DMS153 (cell line): ENCODE data around the gene RAB9B.

Source experiments
- DNase-seq: peaks from one replicate; lab custom pipeline; 2025; lab: John Stamatoyannopoulos, UW

Gene RAB9B

DNA sequence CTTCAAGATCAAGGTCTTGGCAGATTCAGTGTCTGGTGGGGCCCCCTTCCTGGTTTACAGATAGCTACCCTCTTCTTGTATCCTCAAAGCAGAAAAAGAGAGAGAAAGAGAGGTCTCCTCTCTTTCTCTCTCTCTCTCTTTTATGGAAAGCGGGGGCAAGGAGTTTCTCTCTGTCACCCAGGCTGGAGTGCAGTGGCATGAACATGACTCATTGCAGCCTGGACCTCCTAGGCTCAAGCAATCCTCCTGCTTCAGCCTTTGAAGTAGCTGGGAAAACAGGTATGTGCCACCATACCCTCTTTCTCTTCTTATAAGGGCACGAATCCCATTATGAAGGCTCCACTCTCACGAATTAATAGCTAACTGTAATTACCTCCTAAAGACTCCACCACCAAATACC, 20.2 kb downstream of the RAB9B start:
- DNase-seq, result no peak

DNA sequence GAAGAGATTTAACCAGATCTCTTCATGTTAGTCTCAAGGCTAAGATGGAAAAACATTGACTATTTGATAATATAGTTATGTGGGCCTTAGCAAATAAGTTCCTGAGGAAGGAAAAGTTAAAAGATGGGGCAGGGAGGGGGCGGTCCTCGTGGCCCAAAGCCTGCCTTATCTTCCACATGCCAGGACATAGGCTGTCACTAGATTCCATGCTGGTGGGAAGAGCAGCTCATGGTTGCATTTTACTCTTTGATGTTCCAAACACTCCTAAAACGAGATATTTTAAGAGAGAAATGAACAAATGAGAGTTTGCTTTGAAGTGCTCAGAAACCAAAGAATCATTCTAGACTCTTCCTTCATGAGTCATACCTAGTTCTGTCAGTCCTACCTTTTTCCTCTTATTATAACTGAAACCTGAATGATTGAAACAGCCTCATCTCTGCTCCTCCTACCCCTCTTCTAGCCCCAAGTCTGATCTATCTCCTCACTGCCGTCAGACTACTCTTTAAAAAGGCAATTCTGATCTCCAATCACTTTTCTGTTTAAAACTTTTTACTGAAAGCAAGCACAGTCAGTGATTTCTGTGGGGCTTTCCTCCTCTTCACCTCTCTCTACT, 25.1 kb downstream of the RAB9B start:
- DNase-seq, result no peak

DNA sequence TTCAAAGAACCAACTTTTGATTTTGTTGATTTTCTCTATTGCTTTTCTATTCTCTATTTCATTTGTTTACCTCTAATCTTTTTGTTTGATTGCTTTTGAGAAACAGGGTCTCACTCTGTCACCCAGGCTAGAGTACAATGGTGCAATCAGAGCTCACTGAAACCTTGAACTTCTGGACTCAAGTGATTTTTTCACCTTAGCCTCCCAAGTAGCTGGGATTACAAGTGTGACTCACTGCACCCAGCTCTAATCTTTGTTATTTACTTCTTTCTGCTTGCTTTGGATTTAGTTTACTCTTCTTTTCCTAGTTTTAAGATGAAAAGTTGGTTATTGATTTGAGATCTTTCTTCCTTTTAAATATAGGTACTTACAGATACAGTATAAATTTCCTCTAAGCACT, 26.2 kb downstream of the RAB9B start:
- no peak for DNase-seq

- DNase-seq, result no peak
Observed at GRCh38 chrX:103800318-103800717, 31.7 kb downstream of the RAB9B start.

GRCh38 chrX:103797691-103798090, 34.4 kb downstream of the RAB9B start:
- DNase-seq, result no peak

DNA sequence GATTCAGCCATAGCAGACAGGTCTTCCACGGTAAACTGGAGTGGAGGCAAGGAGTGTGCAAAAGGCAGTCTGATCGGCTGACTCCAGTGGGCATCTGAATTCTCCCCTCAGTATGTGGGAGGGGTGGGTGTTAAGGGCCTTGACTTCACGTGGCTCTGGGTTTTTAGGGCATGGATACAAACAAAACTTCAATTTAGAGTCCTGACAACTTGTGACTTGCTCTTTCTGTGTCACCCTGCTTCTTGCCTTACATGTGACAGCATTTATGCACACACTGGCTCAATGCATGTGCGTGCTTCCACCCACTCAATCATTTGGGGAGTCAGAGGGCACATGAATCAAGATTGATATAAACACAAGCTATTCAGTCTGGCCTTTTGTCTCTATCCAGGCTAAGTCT, 37.9 kb downstream of the RAB9B start:
- DNase-seq, result no peak

DNA sequence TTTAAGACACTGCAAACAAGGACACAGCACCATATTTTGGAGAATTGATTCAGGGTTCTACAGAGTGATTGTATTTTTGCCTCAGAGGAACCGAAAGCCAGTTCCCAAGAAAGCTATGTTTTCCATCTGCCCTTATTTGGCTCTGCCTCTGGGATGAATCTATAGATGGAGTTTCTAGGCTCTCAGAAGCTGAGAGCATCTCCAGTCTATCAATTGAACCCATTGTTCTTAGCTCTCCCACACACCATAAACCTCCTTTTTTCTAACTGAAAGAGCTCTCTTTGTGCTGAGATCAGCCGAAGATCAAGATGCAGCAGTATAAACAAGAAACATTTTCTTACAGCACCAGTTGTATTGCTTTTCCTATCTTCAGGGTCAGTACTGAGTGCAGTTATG, 38.5 kb downstream of the RAB9B start:
- no peak for DNase-seq

- DNase-seq, result no peak
Observed at GRCh38 chrX:103792916-103793544, 39.0 kb downstream of the RAB9B start.

DNA sequence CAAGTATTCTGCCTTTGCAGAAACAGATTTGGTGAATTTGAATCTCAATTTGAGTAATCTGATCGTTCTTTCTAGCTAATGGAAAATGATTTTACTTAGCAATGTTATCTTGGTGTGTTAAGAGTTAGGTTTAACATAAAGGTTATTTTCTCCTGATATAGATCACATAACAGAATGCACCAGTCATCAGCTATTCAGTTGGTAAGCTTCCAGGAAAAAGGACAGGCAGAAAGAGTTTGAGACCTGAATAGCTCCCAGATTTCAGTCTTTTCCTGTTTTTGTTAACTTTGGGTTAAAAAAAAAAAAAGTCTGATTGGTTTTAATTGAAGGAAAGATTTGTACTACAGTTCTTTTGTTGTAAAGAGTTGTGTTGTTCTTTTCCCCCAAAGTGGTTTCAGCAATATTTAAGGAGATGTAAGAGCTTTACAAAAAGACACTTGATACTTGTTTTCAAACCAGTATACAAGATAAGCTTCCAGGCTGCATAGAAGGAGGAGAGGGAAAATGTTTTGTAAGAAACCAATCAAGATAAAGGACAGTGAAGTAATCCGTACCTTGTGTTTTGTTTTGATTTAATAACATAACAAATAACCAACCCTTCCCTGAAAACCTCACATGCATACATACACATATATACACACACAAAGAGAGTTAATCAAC, 40.1 kb downstream of the RAB9B start:
- no peak for DNase-seq

DNA sequence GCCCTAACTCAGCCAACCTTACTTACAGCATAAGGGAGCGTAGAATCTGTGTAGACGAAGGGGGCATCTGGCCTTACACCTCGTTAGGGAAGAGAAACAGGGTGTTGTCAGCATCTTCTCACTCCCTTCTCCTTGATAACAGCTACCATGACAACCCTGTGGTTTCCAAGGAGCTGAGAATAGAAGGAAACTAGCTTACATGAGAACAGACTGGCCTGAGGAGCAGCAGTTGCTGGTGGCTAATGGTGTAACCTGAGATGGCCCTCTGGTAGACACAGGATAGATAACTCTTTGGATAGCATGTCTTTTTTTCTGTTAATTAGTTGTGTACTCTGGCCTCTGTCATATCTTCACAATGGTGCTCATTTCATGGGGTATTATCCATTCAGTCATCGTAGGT, 40.8 kb downstream of the RAB9B start:
- DNase-seq, result no peak

DNA sequence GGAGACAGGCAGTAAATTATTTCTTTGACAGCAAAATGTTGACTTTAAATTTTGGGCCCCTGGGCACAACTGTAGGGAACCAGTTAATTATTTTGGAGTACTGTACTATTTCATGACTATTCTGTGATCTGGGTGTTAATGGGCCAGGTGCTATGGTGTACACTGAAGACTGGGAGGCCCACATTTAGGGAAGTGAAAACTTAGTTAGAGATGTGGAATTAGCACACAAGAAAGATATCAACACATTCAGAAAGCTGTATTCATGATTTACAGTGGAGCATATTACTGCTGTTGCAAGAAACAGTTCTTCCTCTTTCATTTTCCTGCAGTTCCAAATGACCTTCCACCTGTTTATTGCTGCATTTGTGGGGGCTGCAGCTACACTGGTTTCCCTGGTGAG, 43.1 kb downstream of the RAB9B start:
- no peak for DNase-seq

- DNase-seq, result no peak
Observed at GRCh38 chrX:103783971-103784370, 48.1 kb downstream of the RAB9B start.

DNA sequence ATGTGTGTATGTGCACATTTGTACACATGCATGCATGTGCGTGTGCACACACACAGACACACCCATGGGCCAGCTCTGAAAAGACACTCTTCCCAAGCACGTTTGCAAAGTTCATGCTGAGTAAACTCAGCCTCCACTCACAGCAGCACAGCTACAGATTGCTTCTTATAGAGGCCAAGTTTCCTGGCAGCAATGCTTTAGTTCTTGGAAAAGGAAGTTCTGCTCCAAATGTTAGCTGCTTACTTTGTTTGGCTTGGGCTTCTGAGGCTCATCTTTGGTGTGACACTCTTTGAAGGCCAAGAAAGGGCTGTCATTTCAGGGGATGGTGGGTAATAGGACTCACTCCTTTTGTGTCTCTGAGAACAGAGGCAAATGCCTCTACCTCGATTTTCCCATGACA, 48.9 kb downstream of the RAB9B start:
- no peak for DNase-seq

- DNase-seq, result no peak
Observed at GRCh38 chrX:103782640-103783039, 49.4 kb downstream of the RAB9B start.

- DNase-seq, result no peak
Observed at GRCh38 chrX:103781706-103782105, 50.4 kb downstream of the RAB9B start.

DNA sequence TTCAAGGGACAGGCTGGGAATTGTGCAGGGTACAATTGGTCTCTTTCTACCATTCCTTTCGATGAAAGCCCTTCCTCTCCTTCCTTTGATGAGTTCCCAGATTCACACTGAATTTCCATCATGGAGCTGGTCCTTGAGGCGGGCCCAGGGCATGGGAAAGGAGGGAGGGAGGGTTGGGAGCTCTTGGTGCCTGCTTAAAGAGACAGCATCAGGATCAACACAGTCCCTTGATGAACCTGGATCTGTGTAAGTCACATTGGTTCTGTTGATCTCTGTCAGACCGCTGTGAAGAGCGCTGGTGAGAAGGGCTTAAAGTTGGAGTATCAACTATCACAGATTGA, 51.0 kb downstream of the RAB9B start:
- DNase-seq, result no peak

DNA sequence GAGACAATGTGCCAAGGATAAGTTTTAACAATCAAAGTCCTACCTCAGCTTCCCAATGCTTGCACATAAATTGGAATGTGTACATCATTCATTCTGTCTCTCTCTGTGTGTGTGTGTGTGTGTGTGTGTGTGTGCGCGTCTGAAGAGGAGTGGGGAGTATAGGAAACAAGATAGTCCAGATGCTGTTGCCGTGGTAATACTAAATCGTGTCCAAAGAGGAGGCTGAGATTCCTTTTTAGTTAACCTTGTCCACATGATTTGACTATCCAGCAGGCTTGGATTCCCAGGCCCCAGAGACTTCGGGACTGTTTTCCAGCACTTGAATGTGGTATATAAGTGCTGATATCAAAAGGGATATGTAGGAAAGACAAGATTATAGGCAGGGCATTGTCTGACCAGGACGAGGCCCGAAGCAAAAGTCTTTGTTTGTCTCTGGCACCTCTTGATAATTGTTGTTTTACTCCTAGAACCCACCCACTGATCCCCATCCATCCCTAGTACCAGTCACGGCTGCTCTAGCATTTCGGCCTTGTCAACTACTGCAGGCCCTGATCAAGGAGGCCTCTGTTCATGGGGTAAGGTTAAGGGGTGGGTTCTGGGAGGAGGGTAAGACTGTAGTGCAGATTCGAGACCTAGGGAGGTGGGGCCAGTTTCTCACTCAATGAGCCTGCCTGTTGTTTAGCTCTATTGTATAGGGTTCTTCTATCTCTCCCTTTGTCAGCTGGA, 51.6 kb downstream of the RAB9B start:
- DNase-seq, result no peak

- no peak for DNase-seq
Observed at GRCh38 chrX:103779141-103779789, 52.8 kb downstream of the RAB9B start.

- no peak for DNase-seq
Observed at GRCh38 chrX:103776546-103776945, 55.5 kb downstream of the RAB9B start, which contains the start of gene PLP1. Gene PLP1, plus strand, starts transcription at chrX:103776840. Its CDS starts 156 bp downstream, at chrX:103776996.

GRCh38 chrX:103774070-103774642, 57.9 kb downstream of the RAB9B start:
- no peak for DNase-seq

- DNase-seq, result no peak
Observed at GRCh38 chrX:103773445-103773844, 58.6 kb downstream of the RAB9B start.
